ENCODE data around the gene C1QTNF8. TPM values are rescaled to one million over a fixed set of nuclear protein-coding genes. Genes with fewer than 3 reads are reported as not detected.

The C1QTNF8 gene
- polyA plus RNA-seq, 2 of the 4 experiments (the other 2 are of a cell fraction), result not detected

- Histone ChIP-seq H3K4me2 (no peak overlapping the region), H3K4me3 (no peak overlapping the region), H3K9me3 (no peaks in the 10 kb centered on the region), H3K4me1 (peaks cover 12% of the 10 kb centered on the region), H3K27ac (no peak overlapping the region)
- CTCF ChIA-PET, result interaction anchor here (1.1 to 1.4 kb wide), 2 partner anchors 75 to 127 kb away, joined by 3 read pairs; no protein-coding TSS in a partner anchor
- FAIRE-seq (no peak), DNase-seq (ENCODE audit: low read depth in 1 of 2, low spot score in 1 of 2) (no peak), ATAC-seq (no peak)
- no peak for TF ChIP-seq CEBPB (IDR thresholded peaks at IDR 0.05)
- WGBS (ENCODE audit: missing lambda C conversion rate), result 86% methylated on average over 7 of the region's 8 CpGs
- POLR2A ChIA-PET, result no interaction called here
Measured at GRCh38 chr16:1130382-1130781, 34.3 kb upstream of the C1QTNF8 start.

- no peak for ATAC-seq
- Histone ChIP-seq H3K4me2 (no peak overlapping the region), H3K9me3 (no peaks in the 10 kb centered on the region), H3K4me3 (no peak overlapping the region), H3K4me1 (peaks cover 2% of the 10 kb centered on the region; the same call in 1 of the 3 replicates), H3K27ac (no peak overlapping the region)
- DNase-seq (ENCODE audit: low read depth in 1 of 2, low spot score in 1 of 2), result no peak
- POLR2A ChIA-PET, result no interaction called here
- no peak for FAIRE-seq
- CTCF ChIA-PET, result no interaction called here
- TF ChIP-seq PHF8 (IDR thresholded peaks at IDR 0.05; ENCODE audit: borderline replicate concordance, low read depth) (no peak), KDM5A (IDR thresholded peaks at IDR 0.05) (no peak), GATA3 (IDR thresholded peaks at IDR 0.05; ENCODE audit: borderline replicate concordance) (no peak), EHMT2 (IDR thresholded peaks at IDR 0.05; ENCODE audit: low read depth) (no peak), BHLHE40 (IDR thresholded peaks at IDR 0.05; ENCODE audit: low read depth, low read length) (no peak), SREBF2 (IDR thresholded peaks at IDR 0.05) (no peak), RCOR1 (IDR thresholded peaks at IDR 0.05; ENCODE audit: low read depth, low read length) (no peak), CHD2 (IDR thresholded peaks at IDR 0.05; ENCODE audit: low read length, partially characterized antibody) (no peak), MAX (IDR thresholded peaks at IDR 0.05) (no peak), PBX3 (IDR thresholded peaks at IDR 0.05) (no peak), RNF2 (IDR thresholded peaks at IDR 0.05; ENCODE audit: borderline replicate concordance, low read depth) (no peak), HOXB13 (CRISPR knock-in tag; IDR thresholded peaks at IDR 0.05; ENCODE audit: low read depth) (no peak), TP53 (CRISPR knock-in tag; IDR thresholded peaks at IDR 0.05) (no peak), MAZ (IDR thresholded peaks at IDR 0.05; ENCODE audit: borderline replicate concordance, low read depth, low read length) (no peak)
- WGBS (ENCODE audit: missing lambda C conversion rate), result 86% methylated on average over 35 of the region's 48 CpGs
Measured at GRCh38 chr16:1129106-1129960, 33.3 kb upstream of the C1QTNF8 start.

GRCh38 chr16:1127971-1128715 lies 32.1 kb upstream of the C1QTNF8 start:
- ChIA-PET CTCF (interaction anchor here (1.1 to 1.8 kb wide), 2 partner anchors 24 to 66 kb away, joined by 4 read pairs; no protein-coding TSS in a partner anchor), POLR2A (no interaction called here)
- 80% methylated on average over 26 of the region's 31 CpGs for WGBS (ENCODE audit: missing lambda C conversion rate)
- ATAC-seq (no peak), DNase-seq (ENCODE audit: low read depth in 1 of 2, low spot score in 1 of 2) (no peak), FAIRE-seq (no peak)
- no peak overlapping the region for H3K4me2 ChIP-seq
- H3K9me3 ChIP-seq, result no peaks in the 10 kb centered on the region
- H3K4me1 ChIP-seq, result no peaks in the 10 kb centered on the region
- H3K4me3 ChIP-seq, result no peak overlapping the region
- TF ChIP-seq POLR2A (IDR thresholded peaks at IDR 0.05; ENCODE audit: low read length), result no peak
- peak; percentile 87 for TF ChIP-seq ZFP36 (IDR thresholded peaks at IDR 0.05; ENCODE audit: borderline replicate concordance, partially characterized antibody)
- no peak overlapping the region for H3K27ac ChIP-seq

- Histone ChIP-seq H3K27ac (no peak overlapping the region), H3K4me3 (no peak overlapping the region), H3K4me2 (no peak overlapping the region), H3K9me3 (no peaks in the 10 kb centered on the region), H3K4me1 (no peaks in the 10 kb centered on the region)
- FAIRE-seq (no peak), DNase-seq (ENCODE audit: low read depth in 1 of 2, low spot score in 1 of 2) (no peak), ATAC-seq (no peak; a peak in 1 of 6 replicates)
- WGBS (ENCODE audit: missing lambda C conversion rate), result 61% methylated on average over 14 of the region's 16 CpGs
- POLR2A ChIA-PET, result no interaction called here
- no peak for TF ChIP-seq KDM1A (IDR thresholded peaks at IDR 0.05; ENCODE audit: low read depth)
- no peak for TF ChIP-seq ZFP36 (IDR thresholded peaks at IDR 0.05; ENCODE audit: borderline replicate concordance, partially characterized antibody)
- TF ChIP-seq CHD4 (IDR thresholded peaks at IDR 0.05; ENCODE audit: borderline replicate concordance), result no peak
- CTCF ChIA-PET, result interaction anchor here (1.1 to 4.0 kb wide), 3 partner anchors 25 to 70 kb away, joined by 4 to 15 read pairs (median 4); no protein-coding TSS in a partner anchor
Measured at GRCh38 chr16:1127101-1127500, 31.1 kb upstream of the C1QTNF8 start.

Data from A549 (cell line).